Measurements from ENCODE around the gene SSPN. TPM values are rescaled to one million over a fixed set of nuclear protein-coding genes. Genes with fewer than 3 reads are reported as not detected.

Gene SSPN
- total and polyA plus RNA-seq, 2 experiments from 2014 or later, result 1.1 to 2.3 TPM

GRCh38 chr12:26162905-26163304 is 32.5 kb upstream of the SSPN start (continued):
- TF ChIP-seq ZNF462 (CRISPR knock-in tag; IDR thresholded peaks at IDR 0.05) (no peak), EZH2phosphoT487 (IDR thresholded peaks at IDR 0.05; ENCODE audit: unreplicated experiment) (no peak), CREB1 (CRISPR knock-in tag; IDR thresholded peaks at IDR 0.05; ENCODE audit: low read depth) (no peak), POLR2AphosphoS5 (IDR thresholded peaks at IDR 0.05; ENCODE audit: low read depth) (no peak), STAT1 (IDR thresholded peaks at IDR 0.05; ENCODE audit: unreplicated experiment) (no peak), ZNF114 (CRISPR knock-in tag; IDR thresholded peaks at IDR 0.05) (no peak), JUNB (IDR thresholded peaks at IDR 0.05; ENCODE audit: unreplicated experiment) (no peak)

- Histone ChIP-seq H3K27me3 (ENCODE audit: insufficient read depth) (no peaks in the 10 kb centered on the region), H4K20me1 (replicated peaks; ENCODE audit: insufficient read depth) (no peaks in the 10 kb centered on the region), H2AFZ (no peak overlapping the region), H3K4me2 (no peak overlapping the region), H3K9me2 (ENCODE audit: insufficient read depth) (0 out of 2 replicates have a peak, but pooled peaks cover 3% of the 10 kb centered on the region), H3K4me1 (ENCODE audit: insufficient read depth) (peaks cover 3% of the 10 kb centered on the region; the same call in 1 of the 2 replicates), H3K4me3 (no peak overlapping the region), H3K27ac (ENCODE audit: low read depth) (no peak overlapping the region), H3K36me3 (ENCODE audit: insufficient read depth) (no peaks in the 10 kb centered on the region), H3K79me2 (replicated peaks; ENCODE audit: insufficient read depth) (no peaks in the 10 kb centered on the region), H3F3A (replicated peaks; ENCODE audit: low read depth) (no peaks in the 10 kb centered on the region)
- Mint-ChIP-seq H3K4me1 (no peaks in the 10 kb centered on the region; the same call in 2 of the 3 replicates), H3K27me3 (ENCODE audit: insufficient read depth, low read depth, poor library complexity) (peaks cover 3% of the 10 kb centered on the region), H3K4me3 (no peak overlapping the region), H3K27ac (no peak overlapping the region), H3K9me3 (no peaks in the 10 kb centered on the region), H3K36me3 (ENCODE audit: low read depth) (no peaks in the 10 kb centered on the region)
- DNase-seq (ENCODE audit: low spot score) (no peak), ATAC-seq (no peak)
- TF ChIP-seq POLR2AphosphoS5 (IDR thresholded peaks at IDR 0.05; ENCODE audit: low read depth) (no peak), STAT1 (IDR thresholded peaks at IDR 0.05; ENCODE audit: unreplicated experiment) (no peak), ZNF114 (CRISPR knock-in tag; IDR thresholded peaks at IDR 0.05) (no peak), REST (IDR thresholded peaks at IDR 0.05; ENCODE audit: unreplicated experiment) (no peak), CREB1 (CRISPR knock-in tag; IDR thresholded peaks at IDR 0.05; ENCODE audit: low read depth) (no peak), CTCF (conservative IDR thresholded peaks at IDR 0.05; ENCODE audit: low read depth in 2 of 2) (no peak), JUNB (IDR thresholded peaks at IDR 0.05; ENCODE audit: unreplicated experiment) (no peak), EZH2phosphoT487 (IDR thresholded peaks at IDR 0.05; ENCODE audit: unreplicated experiment) (no peak)
Observed at GRCh38 chr12:26164118-26164517, 31.3 kb upstream of the SSPN start.
